RWPE1 (cell line): Measurements from ENCODE around the gene LAMC3.

ENCODE experiments used
- CTCF ChIA-PET: fragments of 350-600 bp; sonication (Branson Sonifier 250); formaldehyde crosslinking; extraction: SDS; loops from one replicate; lab custom pipeline; 2021; lab: Yijun Ruan, JAX
- POLR2A ChIA-PET: fragments of 400-600 bp; formaldehyde crosslinking; extraction: SDS; loops from one replicate; lab custom pipeline; 2020; ENCODE audit warnings: antibody characterized with exemption; ENCODE audit not compliant: low non-redundant PET; lab: Yijun Ruan, JAX
- DNase-seq: peaks from one replicate; pipeline ENCODE4 v3.0.0; 2012; ENCODE audit warnings: low spot score
- H3K27ac ChIP-seq: fragments of 450-650 bp; 2 replicates; pipeline ENCODE4 v1.5.1; 2017
- CTCF ChIP-seq: fragments of 450-650 bp; conservative IDR thresholded peaks from 2 replicates; pipeline ENCODE4 v1.5.1; 2017; ENCODE audit warnings: low read depth, mild to moderate bottlenecking

Gene LAMC3

GRCh38 chr9:131094622-131095021 lies 85.6 kb downstream of the LAMC3 start:
- ChIA-PET POLR2A (interaction anchor here (0.7 kb wide), 1 partner anchor 31 kb away, joined by 3 read pairs; the partner anchor contains the start of gene NUP214), CTCF (interaction anchor here (1.3 kb wide), 1 partner anchor 36 kb away, joined by 3 read pairs; no protein-coding TSS in a partner anchor)
- no peak for TF ChIP-seq CTCF
- DNase-seq: peak; percentile 82
- peak overlapping the region; percentile 4; the same call in 1 of the 2 replicates for H3K27ac ChIP-seq

GRCh38 chr9:131095666-131096268 lies 86.8 kb downstream of the LAMC3 start:
- CTCF ChIA-PET: interaction anchor here (0.7 to 1.7 kb wide), 6 partner anchors 38 to 701 kb away, joined by 3 to 5 read pairs (median 4); no protein-coding TSS in a partner anchor
- no peak for DNase-seq
- POLR2A ChIA-PET: no interaction called here
- TF ChIP-seq CTCF: no peak
- no peak overlapping the region for H3K27ac ChIP-seq

- no peak for TF ChIP-seq CTCF
- peak; percentile 84 for DNase-seq
- H3K27ac ChIP-seq: no peak within 1 kb of the TSS
- CTCF ChIA-PET: interaction anchor here (0.6 to 1.7 kb wide), 6 partner anchors 12 to 700 kb away, joined by 3 to 5 read pairs (median 4); no protein-coding TSS in a partner anchor
- POLR2A ChIA-PET: no interaction called here
These were observed 87.5 kb downstream of the LAMC3 start, which contains the start of gene AIF1L for GRCh38 chr9:131096269-131097125. AIF1L (plus strand) TSS chr9:131096531; CDS start chr9:131096630, 99 bp downstream.

- CTCF ChIA-PET: interaction anchor here (0.6 to 1.7 kb wide), 5 partner anchors 11 to 719 kb away, joined by 3 to 5 read pairs (median 4); no protein-coding TSS in a partner anchor
- no peak for DNase-seq
- POLR2A ChIA-PET: no interaction called here
- no peak overlapping the region for H3K27ac ChIP-seq
- TF ChIP-seq CTCF: no peak
These were observed 88.4 kb downstream of the LAMC3 start for GRCh38 chr9:131097126-131097947.

- H3K27ac ChIP-seq: no peak overlapping the region
- no peak for DNase-seq
- TF ChIP-seq CTCF: no peak
- CTCF ChIA-PET: interaction anchor here (0.5 kb wide), 1 partner anchor 45 kb away, joined by 5 read pairs; no protein-coding TSS in a partner anchor
- POLR2A ChIA-PET: no interaction called here
These were observed 88.9 kb downstream of the LAMC3 start for GRCh38 chr9:131097948-131098278.
